Measurements from ENCODE around the gene SPINK6. TPM values are rescaled to one million over a fixed set of nuclear protein-coding genes. Genes with fewer than 3 reads are reported as not detected.

SPINK6 gene
- total and polyA plus RNA-seq, 2 donors (not counting 1 experiment from before 2014, with no cell fraction given), result not detected

DNA sequence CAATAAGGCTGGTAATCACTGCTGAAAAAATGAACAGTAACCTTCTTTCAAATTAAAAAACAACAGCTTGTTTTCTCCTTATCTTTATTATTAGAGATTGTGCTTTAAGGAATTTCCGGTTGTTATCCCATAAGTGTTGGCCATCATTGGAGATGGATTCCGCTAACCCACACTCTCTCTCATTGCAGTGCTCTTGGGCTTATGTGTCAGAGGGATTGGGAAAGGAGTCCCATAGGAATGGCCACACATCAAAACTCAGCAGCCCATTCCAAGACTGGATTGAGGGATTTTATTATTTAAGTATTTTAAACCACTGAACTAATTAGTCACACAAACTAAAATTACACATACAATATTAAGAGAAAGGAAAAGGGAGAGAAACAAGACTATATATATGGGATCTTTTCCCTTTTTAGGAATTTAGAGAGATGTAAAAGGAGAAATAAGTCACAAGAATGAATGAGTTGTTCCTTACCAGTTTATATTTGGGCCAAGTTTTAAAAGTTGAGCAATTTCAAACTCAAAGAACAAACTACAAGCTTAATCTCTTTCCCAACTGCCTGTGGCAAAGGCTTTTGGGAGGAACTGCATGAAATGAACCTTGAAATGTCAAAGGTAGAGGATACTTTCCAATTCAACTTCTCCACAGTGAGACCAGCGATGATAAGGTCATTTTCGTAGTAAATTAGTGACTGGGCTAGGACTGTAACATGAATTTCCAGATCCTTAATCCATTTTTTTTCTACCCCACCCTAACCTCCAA lies 2.4 kb downstream of the SPINK6 start:
- no peak overlapping the region for H3K27ac ChIP-seq (ENCODE audit: low read length in 2 of 2)
- Mint-ChIP-seq H3K9me3 (ENCODE audit: insufficient read depth) (no peaks in the 10 kb centered on the region), H3K4me3 (no peak overlapping the region), H3K27me3 (no peaks in the 10 kb centered on the region), H3K4me1 (no peaks in the 10 kb centered on the region), H3K27ac (no peak overlapping the region)
- no peak overlapping the region for H3K9ac ChIP-seq (ENCODE audit: low read length)
- no peak overlapping the region for H2AFZ ChIP-seq (ENCODE audit: insufficient read depth, low read depth, low read length, poor library complexity, severe bottlenecking)
- ATAC-seq (ENCODE audit: low read depth) (no peak), DNase-seq (no peak)
- H4K20me1 ChIP-seq (ENCODE audit: control insufficient read depth, insufficient read depth, low read length, poor library complexity, severe bottlenecking), result no peaks in the 10 kb centered on the region
- H3K79me2 ChIP-seq (ENCODE audit: control insufficient read depth, insufficient read depth, low read length), result no peaks in the 10 kb centered on the region
- H3K4me3 ChIP-seq (ENCODE audit: control extremely low read depth in 1 of 5, extremely low read depth in 1 of 5, insufficient read depth in 1 of 5, low read depth in 2 of 5, low read length in 4 of 5), result no peak overlapping the region
- TF ChIP-seq EZH2 (IDR thresholded peaks at IDR 0.05; ENCODE audit: borderline replicate concordance, insufficient read depth, low read depth, low read length, poor library complexity, severe bottlenecking), result no peak
- TF ChIP-seq, protein P1, sequence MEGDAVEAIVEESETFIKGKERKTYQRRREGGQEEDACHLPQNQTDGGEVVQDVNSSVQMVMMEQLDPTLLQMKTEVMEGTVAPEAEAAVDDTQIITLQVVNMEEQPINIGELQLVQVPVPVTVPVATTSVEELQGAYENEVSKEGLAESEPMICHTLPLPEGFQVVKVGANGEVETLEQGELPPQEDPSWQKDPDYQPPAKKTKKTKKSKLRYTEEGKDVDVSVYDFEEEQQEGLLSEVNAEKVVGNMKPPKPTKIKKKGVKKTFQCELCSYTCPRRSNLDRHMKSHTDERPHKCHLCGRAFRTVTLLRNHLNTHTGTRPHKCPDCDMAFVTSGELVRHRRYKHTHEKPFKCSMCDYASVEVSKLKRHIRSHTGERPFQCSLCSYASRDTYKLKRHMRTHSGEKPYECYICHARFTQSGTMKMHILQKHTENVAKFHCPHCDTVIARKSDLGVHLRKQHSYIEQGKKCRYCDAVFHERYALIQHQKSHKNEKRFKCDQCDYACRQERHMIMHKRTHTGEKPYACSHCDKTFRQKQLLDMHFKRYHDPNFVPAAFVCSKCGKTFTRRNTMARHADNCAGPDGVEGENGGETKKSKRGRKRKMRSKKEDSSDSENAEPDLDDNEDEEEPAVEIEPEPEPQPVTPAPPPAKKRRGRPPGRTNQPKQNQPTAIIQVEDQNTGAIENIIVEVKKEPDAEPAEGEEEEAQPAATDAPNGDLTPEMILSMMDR (IDR thresholded peaks at IDR 0.05), result no peak
- CTCF ChIA-PET, result no interaction called here
- no peaks in the 10 kb centered on the region for H3K9me3 ChIP-seq (ENCODE audit: control extremely low read depth in 1 of 3, control insufficient read depth in 2 of 3, insufficient read depth in 1 of 3, low read length in 2 of 3)
- no CpG with 5 or more reads among the region's 4 CpGs for WGBS (ENCODE audit: insufficient coverage)
- no peaks in the 10 kb centered on the region for H3K36me3 ChIP-seq (replicated peaks in 1 of 2; ENCODE audit: control extremely low read depth in 1 of 2, control insufficient read depth in 1 of 2, extremely low read depth in 1 of 2, insufficient read depth in 2 of 2, low read length in 1 of 2)
- no peaks in the 10 kb centered on the region for H3K27me3 ChIP-seq (replicated peaks in 1 of 4; ENCODE audit: control extremely low read depth in 1 of 4, control insufficient read depth in 3 of 4, insufficient read depth in 4 of 4, low read length in 3 of 4)
- H3K4me2 ChIP-seq (replicated peaks; ENCODE audit: low read depth, low read length, poor library complexity, severe bottlenecking), result no peak overlapping the region
- POLR2A ChIA-PET, result no interaction called here
- intact Hi-C loops (cut with micrococcal nuclease), result no loop called here
- no peaks in the 10 kb centered on the region for H3K4me1 ChIP-seq (ENCODE audit: control insufficient read depth in 2 of 2, insufficient read depth in 2 of 2, low read length in 2 of 2)

DNA sequence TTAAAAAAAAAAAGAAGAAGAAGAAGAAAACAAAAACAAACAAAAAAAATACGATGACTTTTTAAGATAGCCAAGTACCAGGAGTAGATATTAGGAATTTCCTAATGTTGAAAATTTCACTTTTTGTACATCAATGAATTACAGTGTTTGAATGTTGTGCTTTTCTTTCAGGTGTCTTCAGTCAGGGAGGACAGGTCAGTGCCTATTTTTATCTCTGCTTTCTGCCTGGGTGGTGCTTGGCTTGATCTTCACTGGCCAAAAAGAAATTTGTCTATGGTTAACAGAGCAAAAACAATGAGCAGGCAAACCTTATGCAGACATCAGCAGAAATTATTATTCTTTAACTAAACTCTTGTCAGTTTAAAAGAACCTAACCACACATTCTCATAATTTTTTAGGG lies 3.0 kb downstream of the SPINK6 start:
- intact Hi-C loops (cut with micrococcal nuclease), result no loop called here
- Histone ChIP-seq H4K20me1 (ENCODE audit: control insufficient read depth, insufficient read depth, low read length, poor library complexity, severe bottlenecking) (no peaks in the 10 kb centered on the region), H3K27ac (ENCODE audit: low read length in 2 of 2) (no peak overlapping the region), H2AFZ (ENCODE audit: insufficient read depth, low read depth, low read length, poor library complexity, severe bottlenecking) (no peak overlapping the region), H3K4me2 (replicated peaks; ENCODE audit: low read depth, low read length, poor library complexity, severe bottlenecking) (no peak overlapping the region), H3K9ac (ENCODE audit: low read length) (no peak overlapping the region), H3K4me1 (ENCODE audit: control insufficient read depth in 2 of 2, insufficient read depth in 2 of 2, low read length in 2 of 2) (no peaks in the 10 kb centered on the region), H3K79me2 (ENCODE audit: control insufficient read depth, insufficient read depth, low read length) (no peaks in the 10 kb centered on the region), H3K4me3 (ENCODE audit: control extremely low read depth in 1 of 5, extremely low read depth in 1 of 5, insufficient read depth in 1 of 5, low read depth in 2 of 5, low read length in 4 of 5) (no peak overlapping the region), H3K36me3 (replicated peaks in 1 of 2; ENCODE audit: control extremely low read depth in 1 of 2, control insufficient read depth in 1 of 2, extremely low read depth in 1 of 2, insufficient read depth in 2 of 2, low read length in 1 of 2) (no peaks in the 10 kb centered on the region), H3K27me3 (replicated peaks in 1 of 4; ENCODE audit: control extremely low read depth in 1 of 4, control insufficient read depth in 3 of 4, insufficient read depth in 4 of 4, low read length in 3 of 4) (no peaks in the 10 kb centered on the region), H3K9me3 (ENCODE audit: control extremely low read depth in 1 of 3, control insufficient read depth in 2 of 3, insufficient read depth in 1 of 3, low read length in 2 of 3) (no peaks in the 10 kb centered on the region)
- POLR2A ChIA-PET, result no interaction called here
- H3K4me3 Mint-ChIP-seq, result no peak overlapping the region
- no peaks in the 10 kb centered on the region for H3K4me1 Mint-ChIP-seq
- no peak for ATAC-seq (ENCODE audit: low read depth)
- no CpG with 5 or more reads among the region's 1 CpG for WGBS (ENCODE audit: insufficient coverage)
- no peak overlapping the region for H3K27ac Mint-ChIP-seq
- H3K9me3 Mint-ChIP-seq (ENCODE audit: insufficient read depth), result no peaks in the 10 kb centered on the region
- CTCF ChIA-PET, result no interaction called here
- no peak for DNase-seq
- TF ChIP-seq, protein P1 (IDR thresholded peaks at IDR 0.05), result no peak
- no peak for TF ChIP-seq EZH2 (IDR thresholded peaks at IDR 0.05; ENCODE audit: borderline replicate concordance, insufficient read depth, low read depth, low read length, poor library complexity, severe bottlenecking)
- H3K27me3 Mint-ChIP-seq, result no peaks in the 10 kb centered on the region
